Nephron progenitor cell (in vitro differentiated cells): ENCODE data around the gene VPS26C.

Experiments used
- DNase-seq: peaks from one replicate; pipeline ENCODE4 v3.0.0; 2021
- H3K27ac Mint-ChIP-seq: 2 replicates; pipeline ENCODE4 v1.8.0; 2021; ENCODE audit warnings: mild to moderate bottlenecking, moderate library complexity, mixed read lengths
- H3K27me3 Mint-ChIP-seq: 2 replicates; pipeline ENCODE4 v1.8.0; 2021; ENCODE audit warnings: mild to moderate bottlenecking, low read depth, mixed read lengths; ENCODE audit not compliant: poor library complexity
- H3K36me3 Mint-ChIP-seq: 2 replicates; pipeline ENCODE4 v1.8.0; 2021; ENCODE audit warnings: low read depth, mixed read lengths
- H3K4me1 Mint-ChIP-seq: 2 replicates; pipeline ENCODE4 v1.8.0; 2021; ENCODE audit warnings: mixed read lengths
- H3K4me3 Mint-ChIP-seq: 2 replicates; pipeline ENCODE4 v1.8.0; 2021; ENCODE audit warnings: mild to moderate bottlenecking, moderate library complexity, mixed read lengths
- H3K9me3 Mint-ChIP-seq: 2 replicates; pipeline ENCODE4 v1.8.0; 2021; ENCODE audit warnings: mild to moderate bottlenecking, moderate library complexity, mixed read lengths
- CTCF ChIP-seq: fragments of 200-600 bp; sonication (generic); IDR thresholded peaks from 2 replicates; pipeline ENCODE4 v1.5.0; 2021; ENCODE audit warnings: antibody characterized with exemption

VPS26C gene

GRCh38 chr21:37208056-37208721 is 58.9 kb downstream of the VPS26C start:
- H3K36me3 Mint-ChIP-seq, result peaks cover 43% of the 10 kb centered on the region
- no peak for TF ChIP-seq CTCF
- no peak for DNase-seq
- peaks cover 35% of the 10 kb centered on the region for H3K9me3 Mint-ChIP-seq
- no peak overlapping the region for H3K4me3 Mint-ChIP-seq
- H3K27me3 Mint-ChIP-seq, result peaks cover 3% of the 10 kb centered on the region
- H3K27ac Mint-ChIP-seq, result peak overlapping the region; percentile 72
- H3K4me1 Mint-ChIP-seq, result peaks cover 24% of the 10 kb centered on the region

- H3K9me3 Mint-ChIP-seq, result peaks cover 33% of the 10 kb centered on the region
- no peak for DNase-seq
- H3K27ac Mint-ChIP-seq, result no peak overlapping the region
- H3K4me1 Mint-ChIP-seq, result peaks cover 24% of the 10 kb centered on the region
- peaks cover 3% of the 10 kb centered on the region for H3K27me3 Mint-ChIP-seq
- H3K36me3 Mint-ChIP-seq, result peaks cover 50% of the 10 kb centered on the region
- TF ChIP-seq CTCF, result no peak
- no peak overlapping the region for H3K4me3 Mint-ChIP-seq
Observed at GRCh38 chr21:37207441-37208009, 59.6 kb downstream of the VPS26C start.

- no peak for DNase-seq
- H3K4me3 Mint-ChIP-seq, result no peak overlapping the region
- H3K4me1 Mint-ChIP-seq, result peaks cover 24% of the 10 kb centered on the region
- H3K36me3 Mint-ChIP-seq, result peaks cover 57% of the 10 kb centered on the region
- TF ChIP-seq CTCF, result no peak
- H3K27ac Mint-ChIP-seq, result peak overlapping the region; percentile 18
- peaks cover 24% of the 10 kb centered on the region for H3K9me3 Mint-ChIP-seq
- H3K27me3 Mint-ChIP-seq, result peaks cover 3% of the 10 kb centered on the region
Observed at GRCh38 chr21:37206496-37206895, 60.6 kb downstream of the VPS26C start.

GRCh38 chr21:37204580-37204979 is 62.6 kb downstream of the VPS26C start:
- no peak overlapping the region for H3K4me3 Mint-ChIP-seq
- H3K27ac Mint-ChIP-seq, result peak overlapping the region; percentile 79
- H3K9me3 Mint-ChIP-seq, result peaks cover 9% of the 10 kb centered on the region
- TF ChIP-seq CTCF, result no peak
- H3K4me1 Mint-ChIP-seq, result peaks cover 22% of the 10 kb centered on the region
- H3K36me3 Mint-ChIP-seq, result peaks cover 68% of the 10 kb centered on the region
- peaks cover 3% of the 10 kb centered on the region for H3K27me3 Mint-ChIP-seq
- no peak for DNase-seq

- Mint-ChIP-seq H3K4me3 (no peak overlapping the region), H3K4me1 (peaks cover 8% of the 10 kb centered on the region), H3K36me3 (peaks cover 86% of the 10 kb centered on the region), H3K9me3 (peaks cover 3% of the 10 kb centered on the region), H3K27ac (no peak overlapping the region), H3K27me3 (no peaks in the 10 kb centered on the region)
- DNase-seq, result no peak
- no peak for TF ChIP-seq CTCF
Observed at GRCh38 chr21:37202221-37203110, 64.7 kb downstream of the VPS26C start.
